DND-41 (cell line): ENCODE results near the gene KCNJ6.
A peak's percentile ranks its signal among the peaks of the same experiment; 100 is the strongest.

Experiments used
- ATAC-seq: fragments of 200-7000 bp; cut with Tn5 transposase; 3 replicates; pipeline ENCODE4 v1.9.1; 2021; ENCODE audit warnings: low read depth; ENCODE audit not compliant: insufficient read depth
- DNase-seq: peaks from one replicate; pipeline ENCODE4 v3.0.0-alpha.2; 2020
- H2AFZ ChIP-seq: 2 replicates; pipeline ENCODE4 v1.6.0; 2012; ENCODE audit warnings: low read depth, low read length
- H3K27ac ChIP-seq: 2 replicates; pipeline ENCODE4 v1.5.1; 2012; ENCODE audit warnings: low read length, inconsistent platforms
- H3K27me3 ChIP-seq: fragments of 200-600 bp; sonication (generic); 2 replicates; pipeline ENCODE4 v1.6.0; 2012; ENCODE audit warnings: low read length, mild to moderate bottlenecking, inconsistent platforms; ENCODE audit not compliant: insufficient read depth, poor library complexity
- H3K36me3 ChIP-seq: 2 replicates; pipeline ENCODE4 v1.5.1; 2012; ENCODE audit warnings: low read length, inconsistent platforms; ENCODE audit not compliant: insufficient read depth
- H3K4me1 ChIP-seq: 2 replicates; pipeline ENCODE4 v1.5.1; 2012; ENCODE audit warnings: mild to moderate bottlenecking, low read length; ENCODE audit not compliant: insufficient read depth
- H3K4me2 ChIP-seq: 2 replicates; pipeline ENCODE4 v1.6.0; 2012; ENCODE audit warnings: mild to moderate bottlenecking, moderate library complexity, low read length, inconsistent platforms; ENCODE audit not compliant: insufficient read depth
- H3K4me3 ChIP-seq, 2 experiments: fragments of 200-600 bp in 1 of 2; shearing (Covaris generic) in 1 of 2; 2 replicates each; pipeline ENCODE4 v1.5.1; 2012 to 2016; ENCODE audit warnings: inconsistent platforms in 2 of 2, low read length in 2 of 2, mild to moderate bottlenecking in 2 of 2, low read depth in 1 of 2, moderate library complexity in 1 of 2
- H3K79me2 ChIP-seq: 2 replicates; pipeline ENCODE4 v1.6.0; 2012; ENCODE audit warnings: low read length, inconsistent platforms; ENCODE audit not compliant: insufficient read depth
- H3K9ac ChIP-seq: 2 replicates; pipeline ENCODE4 v1.6.0; 2012; ENCODE audit warnings: low read depth, mild to moderate bottlenecking, inconsistent platforms, low read length, moderate library complexity
- H3K9me3 ChIP-seq: 2 replicates; pipeline ENCODE4 v1.5.1; 2012; ENCODE audit warnings: low read length, moderate library complexity, mild to moderate bottlenecking, inconsistent platforms; ENCODE audit not compliant: insufficient read depth, severe bottlenecking
- H4K20me1 ChIP-seq: 2 replicates; pipeline ENCODE4 v1.6.0; 2012; ENCODE audit warnings: low read length; ENCODE audit not compliant: insufficient read depth
- EZH2 ChIP-seq: IDR thresholded peaks from 3 replicates; pipeline ENCODE4 v1.6.1; 2012; ENCODE audit warnings: borderline replicate concordance, low read depth, mild to moderate bottlenecking, moderate library complexity, low read length, inconsistent platforms; ENCODE audit not compliant: severe bottlenecking
- TF ChIP-seq, protein P1 (sequence below): IDR thresholded peaks from 2 replicates; pipeline ENCODE4 v1.5.1; 2012; ENCODE audit warnings: borderline replicate concordance, low read length, moderate library complexity, mild to moderate bottlenecking; ENCODE audit not compliant: poor library complexity, severe bottlenecking; ENCODE audit errors: extremely low read depth

KCNJ6 gene

DNA sequence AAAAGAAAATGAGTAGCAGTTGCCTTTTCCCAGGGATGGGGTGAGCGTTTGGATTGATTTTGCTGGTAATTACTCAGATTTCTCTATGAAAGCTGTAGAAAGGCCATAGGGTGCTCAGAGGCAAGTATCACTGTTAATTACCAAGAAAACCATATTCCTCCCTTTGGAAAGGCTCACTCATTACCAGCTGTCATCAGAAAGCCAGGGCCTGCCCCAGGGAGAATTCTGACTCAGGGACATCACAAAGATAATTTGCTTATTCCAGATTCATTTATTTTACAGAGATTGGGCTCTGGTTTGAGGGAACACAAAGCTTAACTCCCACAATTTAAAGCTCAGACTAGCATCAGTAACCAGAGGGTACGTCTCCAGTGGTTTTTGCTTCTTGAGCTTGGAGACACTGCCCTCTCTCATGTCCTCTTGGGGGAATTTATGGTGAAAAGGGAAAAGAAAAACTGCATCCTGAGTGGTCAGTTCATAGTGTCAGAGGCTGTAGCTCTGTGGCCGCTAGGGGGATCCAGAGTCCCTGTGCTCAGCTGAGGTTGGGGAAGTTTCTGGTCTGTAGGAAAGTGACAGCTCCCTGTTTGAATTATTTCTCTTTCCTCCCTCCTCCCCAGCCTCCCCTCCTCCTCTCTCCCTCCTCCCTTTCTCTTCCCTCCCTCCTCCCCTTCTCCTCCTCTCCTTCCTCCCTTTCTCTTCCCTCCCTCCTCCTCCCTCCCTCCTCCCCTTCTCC lies 204.3 kb downstream of the KCNJ6 start:
- H3K27me3 ChIP-seq = no peaks in the 10 kb centered on the region
- no peaks in the 10 kb centered on the region for H3K36me3 ChIP-seq
- H3K9ac ChIP-seq = no peak overlapping the region
- no peak for TF ChIP-seq EZH2
- TF ChIP-seq, protein P1, sequence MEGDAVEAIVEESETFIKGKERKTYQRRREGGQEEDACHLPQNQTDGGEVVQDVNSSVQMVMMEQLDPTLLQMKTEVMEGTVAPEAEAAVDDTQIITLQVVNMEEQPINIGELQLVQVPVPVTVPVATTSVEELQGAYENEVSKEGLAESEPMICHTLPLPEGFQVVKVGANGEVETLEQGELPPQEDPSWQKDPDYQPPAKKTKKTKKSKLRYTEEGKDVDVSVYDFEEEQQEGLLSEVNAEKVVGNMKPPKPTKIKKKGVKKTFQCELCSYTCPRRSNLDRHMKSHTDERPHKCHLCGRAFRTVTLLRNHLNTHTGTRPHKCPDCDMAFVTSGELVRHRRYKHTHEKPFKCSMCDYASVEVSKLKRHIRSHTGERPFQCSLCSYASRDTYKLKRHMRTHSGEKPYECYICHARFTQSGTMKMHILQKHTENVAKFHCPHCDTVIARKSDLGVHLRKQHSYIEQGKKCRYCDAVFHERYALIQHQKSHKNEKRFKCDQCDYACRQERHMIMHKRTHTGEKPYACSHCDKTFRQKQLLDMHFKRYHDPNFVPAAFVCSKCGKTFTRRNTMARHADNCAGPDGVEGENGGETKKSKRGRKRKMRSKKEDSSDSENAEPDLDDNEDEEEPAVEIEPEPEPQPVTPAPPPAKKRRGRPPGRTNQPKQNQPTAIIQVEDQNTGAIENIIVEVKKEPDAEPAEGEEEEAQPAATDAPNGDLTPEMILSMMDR = peak; percentile 90
- H3K4me2 ChIP-seq = no peak overlapping the region
- H3K27ac ChIP-seq = no peak overlapping the region
- no peak overlapping the region for H2AFZ ChIP-seq
- no peak overlapping the region for H3K4me3 ChIP-seq
- ATAC-seq (peak; percentile 83), DNase-seq (peak; percentile 53)
- H4K20me1 ChIP-seq = no peaks in the 10 kb centered on the region
- H3K9me3 ChIP-seq = no peaks in the 10 kb centered on the region
- no peaks in the 10 kb centered on the region for H3K4me1 ChIP-seq
- no peaks in the 10 kb centered on the region for H3K79me2 ChIP-seq

GRCh38 chr21:37711286-37711829 lies 204.9 kb downstream of the KCNJ6 start:
- H3K4me1 ChIP-seq = no peaks in the 10 kb centered on the region
- H3K4me2 ChIP-seq = no peak overlapping the region
- TF ChIP-seq, protein P1 = no peak
- no peak for TF ChIP-seq EZH2
- H3K9me3 ChIP-seq = no peaks in the 10 kb centered on the region
- ATAC-seq (no peak), DNase-seq (no peak)
- peaks cover 2% of the 10 kb centered on the region for H3K27me3 ChIP-seq
- H3K27ac ChIP-seq = no peak overlapping the region
- no peaks in the 10 kb centered on the region for H3K36me3 ChIP-seq
- H3K4me3 ChIP-seq = no peak overlapping the region
- no peaks in the 10 kb centered on the region for H4K20me1 ChIP-seq
- no peak overlapping the region for H3K9ac ChIP-seq
- H2AFZ ChIP-seq = no peak overlapping the region
- no peaks in the 10 kb centered on the region for H3K79me2 ChIP-seq

- TF ChIP-seq EZH2 = no peak
- TF ChIP-seq, protein P1 = no peak
- H3K9me3 ChIP-seq = no peaks in the 10 kb centered on the region
- H3K79me2 ChIP-seq = no peaks in the 10 kb centered on the region
- H3K4me1 ChIP-seq = no peaks in the 10 kb centered on the region
- H2AFZ ChIP-seq = no peak overlapping the region
- no peak overlapping the region for H3K4me3 ChIP-seq
- no peak overlapping the region for H3K9ac ChIP-seq
- ATAC-seq = no peak
- DNase-seq = no peak
- no peak overlapping the region for H3K4me2 ChIP-seq
- peaks cover 4% of the 10 kb centered on the region for H3K27me3 ChIP-seq
- no peaks in the 10 kb centered on the region for H4K20me1 ChIP-seq
- no peaks in the 10 kb centered on the region for H3K36me3 ChIP-seq
- H3K27ac ChIP-seq = no peak overlapping the region
Measured at GRCh38 chr21:37710546-37711285, 205.5 kb downstream of the KCNJ6 start.
